ENCODE measurements around the gene GNAT3. TPM values are rescaled to one million over a fixed set of nuclear protein-coding genes. Genes with fewer than 3 reads are reported as not detected.

Gene GNAT3
- total RNA-seq, 1 donor from 2014 or later = not detected

- no peak for DNase-seq (ENCODE audit: low read depth in 2 of 2)
These were observed 47.7 kb downstream of the GNAT3 start for GRCh38 chr7:80464211-80464610.

DNA sequence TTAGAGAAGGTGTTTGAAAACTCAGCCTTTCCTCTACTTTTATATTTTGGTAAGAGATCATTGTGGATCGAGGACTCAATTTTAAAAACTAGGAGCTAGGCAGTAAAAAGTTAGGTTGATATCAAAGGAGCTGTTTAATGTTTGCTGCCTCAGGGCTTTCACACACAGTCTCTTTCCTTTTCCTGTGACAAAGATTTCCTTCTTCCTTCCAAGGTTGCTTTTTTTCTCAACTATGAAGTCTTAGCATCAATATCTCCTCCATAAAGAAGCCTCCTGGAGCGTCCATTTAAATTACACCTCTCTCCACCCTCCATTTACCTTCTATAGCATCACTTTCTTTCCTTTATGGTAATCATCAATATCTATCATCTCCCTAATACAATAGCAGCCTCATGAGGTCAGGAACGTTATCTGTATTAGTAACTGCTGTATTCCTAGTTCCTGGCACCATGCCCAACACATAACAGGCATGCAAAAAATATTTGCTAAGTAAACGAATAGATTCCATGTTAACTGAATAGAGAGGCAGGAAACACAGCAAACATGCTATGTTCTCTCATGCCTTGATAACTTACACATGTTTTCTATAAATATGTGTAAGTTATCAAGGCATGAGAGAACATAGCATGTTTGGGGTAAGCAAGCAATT is 48.5 kb downstream of the GNAT3 start:
- DNase-seq (ENCODE audit: low read depth in 2 of 2) = peak; percentile 48 to 51

- DNase-seq (ENCODE audit: low read depth in 2 of 2) = no peak
These were observed 51.0 kb downstream of the GNAT3 start for GRCh38 chr7:80460857-80461256.

- DNase-seq (ENCODE audit: low read depth in 2 of 2) = no peak
These were observed 51.9 kb downstream of the GNAT3 start for GRCh38 chr7:80459776-80460510.

GRCh38 chr7:80458822-80459725 is 52.8 kb downstream of the GNAT3 start:
- DNase-seq (ENCODE audit: low read depth in 2 of 2) = no peak

DNA sequence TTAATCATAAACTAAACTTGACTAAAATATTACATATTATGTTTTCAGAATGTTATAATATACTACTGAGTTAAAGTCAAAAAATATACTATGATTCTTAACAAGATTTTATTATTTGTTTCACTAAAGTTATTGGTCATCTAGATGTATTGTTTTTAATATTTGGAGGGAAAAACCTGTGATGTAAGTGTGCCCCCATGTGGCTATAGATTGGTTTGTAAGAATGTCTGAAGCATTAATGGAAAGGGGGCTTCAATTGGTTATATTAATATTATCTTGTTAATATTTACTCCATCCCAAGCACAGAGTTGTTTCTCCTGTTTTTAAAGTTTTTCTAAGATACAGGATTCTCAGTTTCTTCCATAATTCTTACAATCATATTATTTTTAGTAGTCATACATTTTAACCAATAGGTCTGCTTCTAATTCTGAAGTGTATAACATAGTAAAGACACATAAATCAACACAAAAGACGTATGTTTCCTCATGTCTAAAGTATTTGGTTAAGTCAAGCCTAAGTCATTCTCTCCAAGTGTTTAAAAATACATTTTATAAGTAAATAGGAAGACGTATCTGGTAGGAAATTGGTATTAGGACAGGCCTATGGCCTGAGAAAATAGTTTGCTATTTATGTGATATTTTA is 58.0 kb downstream of the GNAT3 start:
- peak; percentile 52 to 61 for DNase-seq (ENCODE audit: low read depth in 2 of 2)

DNA sequence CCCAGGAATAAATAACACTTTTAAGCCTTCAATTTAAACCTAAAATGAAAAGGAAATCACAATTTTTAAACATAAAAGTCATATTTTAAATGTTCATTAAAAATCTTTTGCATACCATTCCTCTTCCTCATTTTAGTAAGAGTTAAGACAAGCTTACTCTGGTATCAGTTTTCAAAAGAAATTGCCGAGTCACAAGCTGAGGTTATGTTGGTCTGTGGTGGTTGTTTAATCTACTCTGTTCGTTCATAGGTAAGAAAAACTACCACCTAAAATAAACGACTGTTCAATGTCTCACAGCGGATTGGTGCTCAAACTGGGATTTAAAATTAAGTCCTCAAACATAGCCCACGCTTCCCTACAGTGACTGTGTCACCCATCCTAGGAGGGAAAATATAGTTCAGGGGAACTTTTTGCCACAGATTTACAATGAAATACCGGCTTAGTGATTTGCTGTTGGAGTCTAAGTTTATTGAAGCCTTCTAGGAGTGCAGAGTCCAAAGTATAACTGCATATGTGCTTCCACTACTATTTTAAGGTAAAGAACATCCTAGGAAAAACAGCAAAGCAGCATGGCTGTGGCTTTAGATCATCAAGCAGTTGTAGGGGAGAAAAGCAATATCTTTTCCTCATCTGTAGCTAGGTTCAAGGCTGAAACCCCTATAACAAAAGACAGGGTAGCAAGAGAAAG is 61.1 kb downstream of the GNAT3 start:
- DNase-seq (ENCODE audit: low read depth in 2 of 2) = no peak

GRCh38 chr7:80449836-80450235 is 62.0 kb downstream of the GNAT3 start:
- DNase-seq (ENCODE audit: low read depth in 2 of 2) = no peak

DNA sequence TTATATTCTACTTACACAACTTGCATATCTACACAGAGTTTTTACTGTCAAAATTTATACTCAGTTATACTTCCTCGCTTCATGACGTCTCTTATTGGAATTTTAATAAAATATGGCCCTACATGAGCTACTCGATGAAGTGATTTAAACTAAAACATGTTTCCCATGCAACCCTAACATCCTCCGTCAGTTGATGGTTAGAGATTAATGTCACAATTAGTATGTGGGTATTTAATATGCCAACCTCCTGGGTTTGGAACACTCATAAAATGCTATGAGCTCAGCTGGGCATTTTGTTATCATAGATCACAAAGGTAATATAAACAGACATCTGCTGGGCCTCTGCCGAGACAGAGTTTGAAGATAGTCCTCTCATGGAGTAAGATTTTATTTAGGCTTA is 66.5 kb downstream of the GNAT3 start:
- no peak for DNase-seq (ENCODE audit: low read depth in 2 of 2)

DNA sequence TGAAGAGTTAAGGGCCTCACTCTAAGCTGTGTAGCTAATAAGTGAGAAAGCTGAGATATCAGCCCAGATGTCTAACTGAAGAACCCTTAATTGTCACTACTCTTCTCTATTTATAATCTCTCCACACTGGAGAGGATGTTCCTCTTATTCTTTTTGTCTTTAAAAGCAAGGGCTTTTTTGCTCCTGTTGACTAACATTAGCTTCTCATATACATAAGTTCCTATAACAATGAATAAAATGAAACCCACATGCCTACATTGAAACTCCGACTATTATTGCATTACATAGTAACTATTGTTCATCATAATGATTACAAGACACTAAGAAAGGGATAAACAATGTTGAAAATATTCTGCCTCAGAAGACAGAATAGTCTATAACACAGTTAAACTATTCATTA is 67.1 kb downstream of the GNAT3 start:
- no peak for DNase-seq (ENCODE audit: low read depth in 2 of 2)

- DNase-seq (ENCODE audit: low read depth in 2 of 2) = no peak
These were observed 68.5 kb downstream of the GNAT3 start for GRCh38 chr7:80443325-80443724.

DNA sequence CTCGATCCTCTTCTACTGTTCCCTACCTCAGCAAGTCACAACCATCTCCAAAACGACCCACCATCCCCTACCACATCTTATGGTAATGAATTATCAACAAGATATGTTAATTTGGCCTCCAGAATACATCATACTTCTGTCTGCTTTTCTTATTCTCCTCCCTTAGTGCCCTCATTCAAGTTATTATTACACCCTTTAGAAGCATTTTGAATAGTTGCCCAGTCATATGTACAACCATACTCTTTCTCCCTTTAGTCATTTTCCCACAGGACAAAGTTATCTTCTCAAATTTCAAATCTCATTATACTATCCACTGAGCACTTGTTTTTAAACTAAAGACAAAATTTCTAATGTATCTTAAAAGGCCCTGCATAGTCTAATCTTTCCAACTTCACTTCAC is 71.0 kb downstream of the GNAT3 start:
- no peak for DNase-seq (ENCODE audit: low read depth in 2 of 2)

- DNase-seq (ENCODE audit: low read depth in 2 of 2) = peak; percentile 41 to 49
These were observed 71.7 kb downstream of the GNAT3 start for GRCh38 chr7:80439894-80440821.

- no peak for DNase-seq (ENCODE audit: low read depth in 2 of 2)
These were observed 76.3 kb downstream of the GNAT3 start for GRCh38 chr7:80435521-80435920.

GRCh38 chr7:80434047-80434446 is 77.8 kb downstream of the GNAT3 start:
- no peak for DNase-seq (ENCODE audit: low read depth in 2 of 2)

GRCh38 chr7:80432166-80432565 is 79.7 kb downstream of the GNAT3 start:
- no peak for DNase-seq (ENCODE audit: low read depth in 2 of 2)

GRCh38 chr7:80429181-80429580 is 82.7 kb downstream of the GNAT3 start:
- no peak for DNase-seq (ENCODE audit: low read depth in 2 of 2)

DNA sequence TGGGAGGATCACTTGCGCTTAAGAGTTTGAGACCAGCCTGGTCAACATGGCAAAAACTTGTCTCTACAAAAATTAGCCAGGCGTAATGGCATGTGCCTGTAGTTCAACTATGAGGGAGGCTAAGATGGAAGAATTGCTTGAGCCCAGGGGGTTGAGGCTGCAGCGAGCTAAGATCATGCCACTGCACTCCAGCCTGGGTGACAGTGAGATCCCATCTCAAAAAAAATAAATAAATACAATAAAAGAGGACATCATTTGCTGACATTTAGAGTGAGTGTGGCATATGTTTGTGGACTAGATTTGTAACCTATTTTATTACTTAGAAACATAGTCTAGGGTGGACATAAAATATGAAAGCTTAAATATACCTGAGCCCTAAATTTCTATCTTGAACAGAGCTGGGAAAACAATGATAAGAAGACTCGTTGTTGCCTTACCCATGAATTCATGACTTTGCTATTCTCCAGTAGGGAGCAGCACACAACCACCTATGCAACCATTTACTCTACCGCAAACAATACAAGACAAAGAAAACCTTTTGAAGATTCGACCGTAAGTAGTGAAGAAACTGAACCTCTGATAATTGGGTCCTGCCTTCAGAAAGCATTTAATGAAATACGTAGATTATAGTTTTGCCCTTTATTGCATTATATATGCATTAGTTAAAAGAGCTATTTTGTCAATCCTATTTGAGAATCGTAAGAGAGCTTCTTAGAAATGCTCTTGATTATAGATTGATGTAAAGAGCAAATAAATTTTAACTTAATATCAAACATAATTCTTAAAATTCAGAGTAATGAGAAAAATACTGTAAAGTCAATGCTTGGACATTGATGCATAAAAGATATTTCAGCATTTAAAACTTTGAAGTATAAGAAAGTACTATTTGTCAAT is 83.5 kb downstream of the GNAT3 start:
- peak; percentile 56 to 71 for DNase-seq (ENCODE audit: low read depth in 2 of 2)

GRCh38 chr7:80427218-80427617 is 84.6 kb downstream of the GNAT3 start:
- DNase-seq (ENCODE audit: low read depth in 2 of 2) = no peak
